DND-41 (cell line): ENCODE data around the gene PAAF1.

Experiments
- ATAC-seq: fragments of 200-7000 bp; cut with Tn5 transposase; 3 replicates; pipeline ENCODE4 v1.9.1; 2021; ENCODE audit warnings: low read depth; ENCODE audit not compliant: insufficient read depth
- DNase-seq: peaks from one replicate; pipeline ENCODE4 v3.0.0-alpha.2; 2020
- H2AFZ ChIP-seq: 2 replicates; pipeline ENCODE4 v1.6.0; 2012; ENCODE audit warnings: low read depth, low read length
- H3K27ac ChIP-seq: 2 replicates; pipeline ENCODE4 v1.5.1; 2012; ENCODE audit warnings: low read length, inconsistent platforms
- H3K27me3 ChIP-seq: fragments of 200-600 bp; sonication (generic); 2 replicates; pipeline ENCODE4 v1.6.0; 2012; ENCODE audit warnings: low read length, mild to moderate bottlenecking, inconsistent platforms; ENCODE audit not compliant: insufficient read depth, poor library complexity
- H3K36me3 ChIP-seq: 2 replicates; pipeline ENCODE4 v1.5.1; 2012; ENCODE audit warnings: low read length, inconsistent platforms; ENCODE audit not compliant: insufficient read depth
- H3K4me1 ChIP-seq: 2 replicates; pipeline ENCODE4 v1.5.1; 2012; ENCODE audit warnings: mild to moderate bottlenecking, low read length; ENCODE audit not compliant: insufficient read depth
- H3K4me2 ChIP-seq: 2 replicates; pipeline ENCODE4 v1.6.0; 2012; ENCODE audit warnings: mild to moderate bottlenecking, moderate library complexity, low read length, inconsistent platforms; ENCODE audit not compliant: insufficient read depth
- H3K4me3 ChIP-seq, 2 experiments: fragments of 200-600 bp in 1 of 2; shearing (Covaris generic) in 1 of 2; 2 replicates each; pipeline ENCODE4 v1.5.1; 2012 to 2016; ENCODE audit warnings: inconsistent platforms in 2 of 2, low read length in 2 of 2, mild to moderate bottlenecking in 2 of 2, low read depth in 1 of 2, moderate library complexity in 1 of 2
- H3K79me2 ChIP-seq: 2 replicates; pipeline ENCODE4 v1.6.0; 2012; ENCODE audit warnings: low read length, inconsistent platforms; ENCODE audit not compliant: insufficient read depth
- H3K9ac ChIP-seq: 2 replicates; pipeline ENCODE4 v1.6.0; 2012; ENCODE audit warnings: low read depth, mild to moderate bottlenecking, inconsistent platforms, low read length, moderate library complexity
- H3K9me3 ChIP-seq: 2 replicates; pipeline ENCODE4 v1.5.1; 2012; ENCODE audit warnings: low read length, moderate library complexity, mild to moderate bottlenecking, inconsistent platforms; ENCODE audit not compliant: insufficient read depth, severe bottlenecking
- H4K20me1 ChIP-seq: 2 replicates; pipeline ENCODE4 v1.6.0; 2012; ENCODE audit warnings: low read length; ENCODE audit not compliant: insufficient read depth
- EZH2 ChIP-seq: IDR thresholded peaks from 3 replicates; pipeline ENCODE4 v1.6.1; 2012; ENCODE audit warnings: borderline replicate concordance, low read depth, mild to moderate bottlenecking, moderate library complexity, low read length, inconsistent platforms; ENCODE audit not compliant: severe bottlenecking
- TF ChIP-seq, protein P1 (sequence below): IDR thresholded peaks from 2 replicates; pipeline ENCODE4 v1.5.1; 2012; ENCODE audit warnings: borderline replicate concordance, low read length, moderate library complexity, mild to moderate bottlenecking; ENCODE audit not compliant: poor library complexity, severe bottlenecking; ENCODE audit errors: extremely low read depth

The PAAF1 gene

DNA sequence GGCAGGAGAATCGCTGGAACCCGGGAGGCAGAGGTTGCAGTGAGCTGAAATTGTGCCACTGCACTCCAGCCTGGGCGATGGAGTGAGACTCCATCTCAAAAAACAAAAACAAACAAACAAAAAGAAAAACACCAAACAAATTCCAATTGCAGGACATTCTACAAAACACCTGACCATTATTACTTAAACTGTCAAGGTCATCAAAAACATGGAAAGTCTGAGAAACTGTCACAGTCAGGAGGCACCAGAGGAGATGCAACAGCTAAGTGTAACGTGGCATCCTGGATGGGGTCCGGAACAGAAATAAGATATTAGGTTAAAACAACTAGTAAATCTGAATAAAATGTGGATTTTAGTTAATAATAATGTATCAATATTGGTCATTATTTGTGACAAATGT is 73.1 kb downstream of the PAAF1 start:
- no peak overlapping the region for H3K9ac ChIP-seq
- ATAC-seq (no peak), DNase-seq (no peak)
- no peaks in the 10 kb centered on the region for H4K20me1 ChIP-seq
- TF ChIP-seq, protein P1, sequence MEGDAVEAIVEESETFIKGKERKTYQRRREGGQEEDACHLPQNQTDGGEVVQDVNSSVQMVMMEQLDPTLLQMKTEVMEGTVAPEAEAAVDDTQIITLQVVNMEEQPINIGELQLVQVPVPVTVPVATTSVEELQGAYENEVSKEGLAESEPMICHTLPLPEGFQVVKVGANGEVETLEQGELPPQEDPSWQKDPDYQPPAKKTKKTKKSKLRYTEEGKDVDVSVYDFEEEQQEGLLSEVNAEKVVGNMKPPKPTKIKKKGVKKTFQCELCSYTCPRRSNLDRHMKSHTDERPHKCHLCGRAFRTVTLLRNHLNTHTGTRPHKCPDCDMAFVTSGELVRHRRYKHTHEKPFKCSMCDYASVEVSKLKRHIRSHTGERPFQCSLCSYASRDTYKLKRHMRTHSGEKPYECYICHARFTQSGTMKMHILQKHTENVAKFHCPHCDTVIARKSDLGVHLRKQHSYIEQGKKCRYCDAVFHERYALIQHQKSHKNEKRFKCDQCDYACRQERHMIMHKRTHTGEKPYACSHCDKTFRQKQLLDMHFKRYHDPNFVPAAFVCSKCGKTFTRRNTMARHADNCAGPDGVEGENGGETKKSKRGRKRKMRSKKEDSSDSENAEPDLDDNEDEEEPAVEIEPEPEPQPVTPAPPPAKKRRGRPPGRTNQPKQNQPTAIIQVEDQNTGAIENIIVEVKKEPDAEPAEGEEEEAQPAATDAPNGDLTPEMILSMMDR: no peak
- no peak for TF ChIP-seq EZH2
- H2AFZ ChIP-seq: no peak overlapping the region
- no peaks in the 10 kb centered on the region for H3K4me1 ChIP-seq
- no peaks in the 10 kb centered on the region for H3K36me3 ChIP-seq
- peaks cover 2% of the 10 kb centered on the region for H3K9me3 ChIP-seq
- H3K27me3 ChIP-seq: no peaks in the 10 kb centered on the region
- no peak overlapping the region for H3K4me2 ChIP-seq
- H3K4me3 ChIP-seq: no peak overlapping the region
- no peak overlapping the region for H3K27ac ChIP-seq
- no peaks in the 10 kb centered on the region for H3K79me2 ChIP-seq

DNA sequence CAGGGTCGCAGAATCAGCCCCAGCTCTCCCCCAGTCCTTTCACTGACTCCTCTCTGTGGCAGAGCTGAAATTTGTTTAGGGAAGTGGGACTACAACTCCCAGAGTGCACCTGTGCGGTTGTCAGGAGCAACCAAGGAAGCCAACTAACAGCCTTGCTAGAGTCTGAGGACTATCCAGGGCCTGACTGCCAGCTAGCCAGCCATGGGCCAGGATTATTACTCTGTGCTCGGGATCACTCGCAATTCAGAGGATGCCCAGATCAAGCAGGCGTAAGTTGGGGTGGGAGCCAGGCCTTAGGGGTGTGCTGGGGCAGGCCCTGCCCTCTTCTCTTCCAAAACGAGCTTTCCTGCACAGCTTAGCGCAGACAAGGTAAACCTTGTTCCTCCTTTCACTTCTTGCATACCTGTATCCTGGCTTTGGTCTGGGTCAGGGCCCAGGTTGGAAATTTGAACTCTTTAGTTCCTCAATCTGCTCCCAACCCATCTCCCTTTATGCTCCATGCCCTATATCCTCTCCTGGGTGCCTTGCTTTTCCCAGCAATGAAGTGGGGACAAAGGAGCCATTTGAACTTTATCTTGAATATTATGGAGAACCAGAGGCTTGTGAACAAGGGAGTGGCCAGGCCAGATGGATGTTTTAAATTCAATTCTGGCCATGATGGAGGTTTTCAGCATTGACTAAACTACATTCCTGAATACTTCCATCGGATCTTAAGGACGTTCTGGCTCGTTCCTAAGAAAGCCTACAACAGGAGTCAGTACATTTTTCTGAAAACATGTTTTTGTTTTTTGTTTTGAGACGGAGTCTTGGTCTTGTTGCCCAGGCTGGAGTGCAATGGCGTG is 74.3 kb downstream of the PAAF1 start, which contains the start of gene DNAJB13:
TSS of gene DNAJB13 (plus strand) at position 158 of the 842 bp plus-strand sequence. CDS start at position 202, 44 bp downstream.
- no peaks in the 10 kb centered on the region for H3K36me3 ChIP-seq
- H3K79me2 ChIP-seq: no peaks in the 10 kb centered on the region
- no peaks in the 10 kb centered on the region for H4K20me1 ChIP-seq
- peak; percentile 35 for DNase-seq
- peaks cover 2% of the 10 kb centered on the region for H3K9me3 ChIP-seq
- H2AFZ ChIP-seq: no peak within 1 kb of the TSS
- H3K9ac ChIP-seq: no peak within 1 kb of the TSS
- H3K4me3 ChIP-seq: no peak within 1 kb of the TSS
- no peak within 1 kb of the TSS for H3K27ac ChIP-seq
- H3K27me3 ChIP-seq: no peaks in the 10 kb centered on the region
- peak; percentile 81 for ATAC-seq
- TF ChIP-seq, protein P1: no peak
- TF ChIP-seq EZH2: no peak
- H3K4me2 ChIP-seq: no peak within 1 kb of the TSS
- H3K4me1 ChIP-seq: no peaks in the 10 kb centered on the region

DNA sequence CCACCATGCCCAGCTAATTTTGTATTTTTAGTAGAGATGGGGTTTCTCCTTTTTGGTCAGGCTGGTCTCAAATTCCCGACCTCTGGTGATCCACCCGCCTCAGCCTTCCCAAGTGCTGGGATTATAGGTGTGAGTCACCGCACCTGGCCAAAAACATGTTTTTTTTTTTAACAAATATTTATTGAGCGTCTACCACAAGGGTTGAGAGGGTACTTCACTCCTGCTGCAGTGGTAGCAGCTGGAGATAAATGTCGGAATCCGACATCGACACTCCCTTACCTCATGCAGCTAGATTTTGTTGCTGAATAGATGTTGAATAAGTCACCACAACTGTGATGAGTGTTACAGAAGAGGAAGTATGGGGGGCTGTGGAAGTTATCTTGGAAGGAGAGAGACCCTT is 75.0 kb downstream of the PAAF1 start:
- DNase-seq: no peak
- H4K20me1 ChIP-seq: no peaks in the 10 kb centered on the region
- H2AFZ ChIP-seq: no peak overlapping the region
- no peak overlapping the region for H3K27ac ChIP-seq
- H3K27me3 ChIP-seq: no peaks in the 10 kb centered on the region
- H3K79me2 ChIP-seq: no peaks in the 10 kb centered on the region
- no peak for TF ChIP-seq EZH2
- TF ChIP-seq, protein P1: no peak
- ATAC-seq: no peak
- no peak overlapping the region for H3K4me3 ChIP-seq
- H3K4me2 ChIP-seq: no peak overlapping the region
- H3K9ac ChIP-seq: no peak overlapping the region
- no peaks in the 10 kb centered on the region for H3K4me1 ChIP-seq
- H3K36me3 ChIP-seq: no peaks in the 10 kb centered on the region
- no peaks in the 10 kb centered on the region for H3K9me3 ChIP-seq
